ENCODE results near the gene IL21. TPM values are rescaled to one million over a fixed set of nuclear protein-coding genes. Genes with fewer than 3 reads are reported as not detected.

IL21 gene
- total RNA-seq, 1 experiment from 2014 or later: not detected

- H3K79me2 ChIP-seq (ENCODE audit: insufficient read depth, low read length): no peaks in the 10 kb centered on the region
- no CpG with 5 or more reads among the region's 13 CpGs for WGBS (ENCODE audit: extremely low coverage, insufficient read length, low lambda C conversion rate)
- no peak overlapping the region for H3K4ac ChIP-seq (ENCODE audit: low read depth, low read length)
- peak; percentile 63 for TF ChIP-seq CTCF (conservative IDR thresholded peaks at IDR 0.05)
- H3K9ac ChIP-seq (ENCODE audit: extremely low read depth, insufficient read length, low read length): no peak overlapping the region
- H3K36me3 Mint-ChIP-seq (ENCODE audit: insufficient read depth in 1 of 3, low read depth in 3 of 3): no peaks in the 10 kb centered on the region
- H3K9me3 ChIP-seq (ENCODE audit: control insufficient read depth, low read depth, low read length): no peaks in the 10 kb centered on the region
- H3K27me3 ChIP-seq (ENCODE audit: insufficient read depth, low read length): no peaks in the 10 kb centered on the region
- H3K56ac ChIP-seq (ENCODE audit: insufficient read length, low read depth, low read length): no peak overlapping the region
- H2AK5ac ChIP-seq (ENCODE audit: insufficient read length, low read length): no peak overlapping the region
- H2BK120ac ChIP-seq (ENCODE audit: low read depth, low read length, poor library complexity, severe bottlenecking): no peak overlapping the region
- H3K4me2 ChIP-seq (ENCODE audit: insufficient read depth, insufficient read length, low read length): no peak overlapping the region
- no peak overlapping the region for H4K91ac ChIP-seq (ENCODE audit: insufficient read length, low read depth, low read length)
- no peak overlapping the region for H3K4me3 Mint-ChIP-seq
- no peak overlapping the region for H2BK12ac ChIP-seq (ENCODE audit: insufficient read length, low read depth, low read length)
- H3K4me1 ChIP-seq (ENCODE audit: insufficient read depth, low read length): peaks cover 6% of the 10 kb centered on the region; the same call in 1 of the 2 replicates
- H4K8ac ChIP-seq (replicated peaks; ENCODE audit: insufficient read length, low read depth, low read length): no peak overlapping the region
- H3K79me1 ChIP-seq (ENCODE audit: insufficient read depth, low read depth, low read length, poor library complexity, severe bottlenecking): no peaks in the 10 kb centered on the region
- no peak overlapping the region for H2BK20ac ChIP-seq (ENCODE audit: low read depth, low read length, poor library complexity, severe bottlenecking)
- H3K18ac ChIP-seq (ENCODE audit: insufficient read length, low read depth, low read length): no peak overlapping the region
- H2BK5ac ChIP-seq (ENCODE audit: insufficient read length, low read length): no peak overlapping the region
- no peak overlapping the region for H3K27ac ChIP-seq (ENCODE audit: insufficient read length, low read depth, low read length)
- no peak overlapping the region for H3K14ac ChIP-seq (ENCODE audit: insufficient read depth, low read length)
- H3K4me1 Mint-ChIP-seq: peaks cover 23 to 31% of the 10 kb centered on the region in 2 experiments
- H3K27me3 Mint-ChIP-seq (ENCODE audit: low read depth): no peaks in the 10 kb centered on the region
- H3K27ac Mint-ChIP-seq: no peak overlapping the region
- no peaks in the 10 kb centered on the region for H3K23me2 ChIP-seq (ENCODE audit: insufficient read length, low read depth, low read length, poor library complexity, severe bottlenecking)
- no peak overlapping the region for H2BK15ac ChIP-seq (ENCODE audit: low read depth, low read length)
- H3K9me3 Mint-ChIP-seq: no peaks in the 10 kb centered on the region
- no peak overlapping the region for H3K23ac ChIP-seq (ENCODE audit: insufficient read length, low read depth, low read length)
- no peak overlapping the region for H2AFZ ChIP-seq (ENCODE audit: low read length)
- H4K5ac ChIP-seq (ENCODE audit: insufficient read length, low read depth, low read length): no peak overlapping the region
- DNase-seq: no peak
- no peaks in the 10 kb centered on the region for H4K20me1 ChIP-seq (ENCODE audit: control insufficient read depth, insufficient read depth, insufficient read length)
- no peak overlapping the region for H3T11ph ChIP-seq (ENCODE audit: low read length)
These were observed 18.4 kb downstream of the IL21 start for GRCh38 chr4:122602277-122603142.

All from H9 (cell line).